ENCODE data around the gene STT3A. TPM values are rescaled to one million over a fixed set of nuclear protein-coding genes. Genes with fewer than 3 reads are reported as not detected.

The STT3A gene
- total RNA-seq (2014; rRNA removed; shearing (Covaris generic)) (156 TPM in 2 replicates), polyA plus RNA-seq (2016; fragmentation: Nextera tagmentation; extraction: Ambion mirVana) (91.7 and 92.9 TPM in 2 replicates)
- long read RNA-seq, full-length matches to known transcripts: 29 of 45 reads
- long read RNA-seq, partial matches to known transcripts: 11 of 45 reads
- long read RNA-seq, other reads (novel, unspliced or antisense): 5 of 45 reads

DNA sequence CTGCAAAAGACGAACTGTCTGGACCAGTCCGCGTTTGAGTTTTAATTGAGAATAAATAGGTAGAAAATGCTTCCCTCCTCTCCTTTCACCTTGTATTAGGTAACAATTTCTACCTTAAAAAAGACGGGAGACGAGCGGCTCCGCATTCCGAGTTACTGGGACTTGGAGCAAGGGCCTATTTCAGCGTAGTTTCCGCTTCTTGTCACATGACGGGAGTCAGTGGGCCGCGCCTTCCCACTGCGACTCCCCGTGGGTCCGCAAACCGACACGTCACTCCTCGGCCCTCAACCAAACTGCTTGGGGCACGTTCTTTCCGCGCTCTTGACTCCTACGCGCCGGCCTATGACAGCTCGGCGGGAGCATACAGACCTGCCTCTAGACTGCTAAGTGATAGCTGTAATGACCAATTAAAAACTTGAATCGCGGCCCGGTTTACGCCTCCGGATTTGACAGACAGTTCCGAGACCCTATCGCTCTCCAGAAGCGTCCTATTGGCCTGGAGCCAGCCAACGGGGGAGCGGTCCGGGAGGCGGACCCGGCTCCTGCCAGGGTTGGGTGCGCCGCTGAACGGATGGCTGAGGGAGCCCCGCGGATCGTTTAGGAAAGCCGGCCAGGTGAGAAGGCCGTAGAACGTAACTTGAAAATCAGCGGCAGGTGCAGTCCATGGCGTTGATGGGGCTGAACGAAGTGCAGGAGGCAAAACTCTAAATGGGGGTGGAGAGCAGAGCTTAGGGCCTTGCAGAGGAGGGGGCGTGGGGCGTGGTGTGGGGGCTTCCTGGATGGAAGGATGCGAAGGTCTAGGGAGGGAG is at the start of gene STT3A:
STT3A (plus strand) TSS at position 548 of the 809 bp plus-strand sequence. CDS start 3,064 bp downstream, outside the sequence.
- Mint-ChIP-seq H3K4me3 (peak within 1 kb of the TSS; percentile 92), H3K4me1 (peaks cover 11% of the 10 kb centered on the region), H3K9me3 (no peaks in the 10 kb centered on the region), H3K36me3 (ENCODE audit: low read depth) (peaks cover 15% of the 10 kb centered on the region), H3K27ac (peak within 1 kb of the TSS; percentile 97), H3K27me3 (ENCODE audit: insufficient read depth, low read depth, poor library complexity) (peaks cover 3% of the 10 kb centered on the region)
- Histone ChIP-seq H3K27me3 (ENCODE audit: insufficient read depth) (no peaks in the 10 kb centered on the region), H3K36me3 (ENCODE audit: insufficient read depth) (peaks cover 9% of the 10 kb centered on the region; the same call in 1 of the 2 replicates), H4K20me1 (replicated peaks; ENCODE audit: insufficient read depth) (peaks cover 14% of the 10 kb centered on the region; the same call in 1 of the 2 replicates), H3K27ac (ENCODE audit: low read depth) (peak within 1 kb of the TSS; percentile 69), H3F3A (replicated peaks; ENCODE audit: low read depth) (0 out of 2 replicates have a peak, but pooled peaks cover 2% of the 10 kb centered on the region), H3K4me1 (ENCODE audit: insufficient read depth) (0 out of 2 replicates have a peak, but pooled peaks cover 4% of the 10 kb centered on the region), H3K9me2 (ENCODE audit: insufficient read depth) (no peaks in the 10 kb centered on the region), H3K4me3 (peak within 1 kb of the TSS; percentile 64), H2AFZ (peak within 1 kb of the TSS; percentile 94), H3K79me2 (replicated peaks; ENCODE audit: insufficient read depth) (peaks cover 45% of the 10 kb centered on the region), H3K4me2 (peak within 1 kb of the TSS; percentile 88)
- ATAC-seq: peak; percentile 96
- DNase-seq (ENCODE audit: low spot score): peak; percentile 100
- peak; percentile 92 for TF ChIP-seq CREB1 (CRISPR knock-in tag; IDR thresholded peaks at IDR 0.05; ENCODE audit: low read depth)
- TF ChIP-seq POLR2AphosphoS5 (IDR thresholded peaks at IDR 0.05; ENCODE audit: low read depth): peak; percentile 68
- TF ChIP-seq, protein P1, sequence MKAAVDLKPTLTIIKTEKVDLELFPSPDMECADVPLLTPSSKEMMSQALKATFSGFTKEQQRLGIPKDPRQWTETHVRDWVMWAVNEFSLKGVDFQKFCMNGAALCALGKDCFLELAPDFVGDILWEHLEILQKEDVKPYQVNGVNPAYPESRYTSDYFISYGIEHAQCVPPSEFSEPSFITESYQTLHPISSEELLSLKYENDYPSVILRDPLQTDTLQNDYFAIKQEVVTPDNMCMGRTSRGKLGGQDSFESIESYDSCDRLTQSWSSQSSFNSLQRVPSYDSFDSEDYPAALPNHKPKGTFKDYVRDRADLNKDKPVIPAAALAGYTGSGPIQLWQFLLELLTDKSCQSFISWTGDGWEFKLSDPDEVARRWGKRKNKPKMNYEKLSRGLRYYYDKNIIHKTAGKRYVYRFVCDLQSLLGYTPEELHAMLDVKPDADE (IDR thresholded peaks at IDR 0.05): peak; percentile 56
- no peak for TF ChIP-seq ZNF114 (CRISPR knock-in tag; IDR thresholded peaks at IDR 0.05)
- no peak for TF ChIP-seq EZH2 (IDR thresholded peaks at IDR 0.05; ENCODE audit: low read depth, unreplicated experiment)

DNA sequence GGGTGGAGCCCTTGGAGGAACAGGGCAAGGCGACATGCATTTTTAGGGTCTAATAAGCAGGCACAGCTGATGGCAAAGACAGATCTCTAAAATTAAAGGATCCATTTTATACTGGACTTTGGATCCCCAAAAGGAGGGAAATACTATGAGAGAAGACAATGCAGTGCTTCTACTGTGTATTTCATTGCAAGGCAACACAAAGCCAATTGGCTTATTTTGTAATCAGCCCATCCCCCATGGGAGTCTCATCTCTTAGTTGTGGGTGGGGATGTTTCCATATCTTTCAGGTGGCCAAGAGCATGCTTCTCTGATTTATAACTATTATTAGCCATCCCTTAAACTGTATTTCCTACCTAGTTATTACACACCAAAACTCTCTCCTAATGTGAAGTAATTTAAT is 41.9 kb upstream of the STT3A start:
- no peak overlapping the region for H3K4me2 ChIP-seq
- no peaks in the 10 kb centered on the region for H3K4me1 Mint-ChIP-seq
- H3F3A ChIP-seq (replicated peaks; ENCODE audit: low read depth): no peaks in the 10 kb centered on the region
- no peak for ATAC-seq
- no peaks in the 10 kb centered on the region for H3K4me1 ChIP-seq (ENCODE audit: insufficient read depth)
- H3K27ac ChIP-seq (ENCODE audit: low read depth): no peak overlapping the region
- DNase-seq (ENCODE audit: low spot score): no peak
- H3K27me3 ChIP-seq (ENCODE audit: insufficient read depth): no peaks in the 10 kb centered on the region
- peaks cover 63% of the 10 kb centered on the region for H3K9me3 Mint-ChIP-seq
- H3K9me2 ChIP-seq (ENCODE audit: insufficient read depth): no peaks in the 10 kb centered on the region
- H3K4me3 Mint-ChIP-seq: no peak overlapping the region
- no peaks in the 10 kb centered on the region for H4K20me1 ChIP-seq (replicated peaks; ENCODE audit: insufficient read depth)
- H3K79me2 ChIP-seq (replicated peaks; ENCODE audit: insufficient read depth): no peaks in the 10 kb centered on the region
- no peak overlapping the region for H3K27ac Mint-ChIP-seq
- no peak overlapping the region for H2AFZ ChIP-seq
- H3K27me3 Mint-ChIP-seq (ENCODE audit: insufficient read depth, low read depth, poor library complexity): peaks cover 8% of the 10 kb centered on the region
- TF ChIP-seq, protein P2, sequence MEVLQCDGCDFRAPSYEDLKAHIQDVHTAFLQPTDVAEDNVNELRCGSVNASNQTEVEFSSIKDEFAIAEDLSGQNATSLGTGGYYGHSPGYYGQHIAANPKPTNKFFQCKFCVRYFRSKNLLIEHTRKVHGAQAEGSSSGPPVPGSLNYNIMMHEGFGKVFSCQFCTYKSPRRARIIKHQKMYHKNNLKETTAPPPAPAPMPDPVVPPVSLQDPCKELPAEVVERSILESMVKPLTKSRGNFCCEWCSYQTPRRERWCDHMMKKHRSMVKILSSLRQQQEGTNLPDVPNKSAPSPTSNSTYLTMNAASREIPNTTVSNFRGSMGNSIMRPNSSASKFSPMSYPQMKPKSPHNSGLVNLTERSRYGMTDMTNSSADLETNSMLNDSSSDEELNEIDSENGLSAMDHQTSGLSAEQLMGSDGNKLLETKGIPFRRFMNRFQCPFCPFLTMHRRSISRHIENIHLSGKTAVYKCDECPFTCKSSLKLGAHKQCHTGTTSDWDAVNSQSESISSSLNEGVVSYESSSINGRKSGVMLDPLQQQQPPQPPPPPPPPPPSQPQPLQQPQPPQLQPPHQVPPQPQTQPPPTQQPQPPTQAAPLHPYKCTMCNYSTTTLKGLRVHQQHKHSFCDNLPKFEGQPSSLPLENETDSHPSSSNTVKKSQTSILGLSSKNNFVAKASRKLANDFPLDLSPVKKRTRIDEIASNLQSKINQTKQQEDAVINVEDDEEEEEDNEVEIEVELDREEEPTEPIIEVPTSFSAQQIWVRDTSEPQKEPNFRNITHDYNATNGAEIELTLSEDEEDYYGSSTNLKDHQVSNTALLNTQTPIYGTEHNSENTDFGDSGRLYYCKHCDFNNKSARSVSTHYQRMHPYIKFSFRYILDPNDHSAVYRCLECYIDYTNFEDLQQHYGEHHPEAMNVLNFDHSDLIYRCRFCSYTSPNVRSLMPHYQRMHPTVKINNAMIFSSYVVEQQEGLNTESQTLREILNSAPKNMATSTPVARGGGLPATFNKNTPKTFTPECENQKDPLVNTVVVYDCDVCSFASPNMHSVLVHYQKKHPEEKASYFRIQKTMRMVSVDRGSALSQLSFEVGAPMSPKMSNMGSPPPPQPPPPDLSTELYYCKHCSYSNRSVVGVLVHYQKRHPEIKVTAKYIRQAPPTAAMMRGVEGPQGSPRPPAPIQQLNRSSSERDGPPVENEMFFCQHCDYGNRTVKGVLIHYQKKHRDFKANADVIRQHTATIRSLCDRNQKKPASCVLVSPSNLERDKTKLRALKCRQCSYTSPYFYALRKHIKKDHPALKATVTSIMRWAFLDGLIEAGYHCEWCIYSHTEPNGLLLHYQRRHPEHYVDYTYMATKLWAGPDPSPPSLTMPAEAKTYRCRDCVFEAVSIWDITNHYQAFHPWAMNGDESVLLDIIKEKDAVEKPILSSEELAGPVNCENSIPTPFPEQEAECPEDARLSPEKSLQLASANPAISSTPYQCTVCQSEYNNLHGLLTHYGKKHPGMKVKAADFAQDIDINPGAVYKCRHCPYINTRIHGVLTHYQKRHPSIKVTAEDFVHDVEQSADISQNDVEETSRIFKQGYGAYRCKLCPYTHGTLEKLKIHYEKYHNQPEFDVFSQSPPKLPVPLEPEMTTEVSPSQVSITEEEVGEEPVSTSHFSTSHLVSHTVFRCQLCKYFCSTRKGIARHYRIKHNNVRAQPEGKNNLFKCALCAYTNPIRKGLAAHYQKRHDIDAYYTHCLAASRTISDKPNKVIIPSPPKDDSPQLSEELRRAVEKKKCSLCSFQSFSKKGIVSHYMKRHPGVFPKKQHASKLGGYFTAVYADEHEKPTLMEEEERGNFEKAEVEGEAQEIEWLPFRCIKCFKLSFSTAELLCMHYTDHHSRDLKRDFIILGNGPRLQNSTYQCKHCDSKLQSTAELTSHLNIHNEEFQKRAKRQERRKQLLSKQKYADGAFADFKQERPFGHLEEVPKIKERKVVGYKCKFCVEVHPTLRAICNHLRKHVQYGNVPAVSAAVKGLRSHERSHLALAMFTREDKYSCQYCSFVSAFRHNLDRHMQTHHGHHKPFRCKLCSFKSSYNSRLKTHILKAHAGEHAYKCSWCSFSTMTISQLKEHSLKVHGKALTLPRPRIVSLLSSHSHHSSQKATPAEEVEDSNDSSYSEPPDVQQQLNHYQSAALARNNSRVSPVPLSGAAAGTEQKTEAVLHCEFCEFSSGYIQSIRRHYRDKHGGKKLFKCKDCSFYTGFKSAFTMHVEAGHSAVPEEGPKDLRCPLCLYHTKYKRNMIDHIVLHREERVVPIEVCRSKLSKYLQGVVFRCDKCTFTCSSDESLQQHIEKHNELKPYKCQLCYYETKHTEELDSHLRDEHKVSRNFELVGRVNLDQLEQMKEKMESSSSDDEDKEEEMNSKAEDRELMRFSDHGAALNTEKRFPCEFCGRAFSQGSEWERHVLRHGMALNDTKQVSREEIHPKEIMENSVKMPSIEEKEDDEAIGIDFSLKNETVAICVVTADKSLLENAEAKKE (CRISPR knock-in tag; IDR thresholded peaks at IDR 0.05): no peak
- peaks cover 37% of the 10 kb centered on the region for H3K36me3 Mint-ChIP-seq (ENCODE audit: low read depth)
- H3K36me3 ChIP-seq (ENCODE audit: insufficient read depth): peaks cover 12% of the 10 kb centered on the region; the same call in 1 of the 2 replicates
- no peak overlapping the region for H3K4me3 ChIP-seq

Data from GM23338 (cell line).